ENCODE data around the gene TNFRSF12A. TPM values are rescaled to one million over a fixed set of nuclear protein-coding genes. Genes with fewer than 3 reads are reported as not detected.
A peak's percentile ranks its signal among the peaks of the same experiment; 100 is the strongest.

TNFRSF12A gene
- total RNA-seq, 1 experiment from 2014 or later = 147 TPM

- no peak overlapping the region for H3K9ac ChIP-seq (ENCODE audit: extremely low read depth, insufficient read length, low read length)
Observed at GRCh38 chr16:2981177-2981898, 38.8 kb upstream of the TNFRSF12A start.

More at GRCh38 chr16:2981177-2981898, 38.8 kb upstream of the TNFRSF12A start:
- peak; percentile 75 for DNase-seq
- Histone ChIP-seq H3K27me3 (ENCODE audit: insufficient read depth, low read length) (no peaks in the 10 kb centered on the region), H3T11ph (ENCODE audit: low read length) (no peak overlapping the region), H4K91ac (ENCODE audit: insufficient read length, low read depth, low read length) (no peak overlapping the region), H2AK5ac (ENCODE audit: insufficient read length, low read length) (no peak overlapping the region), H4K5ac (ENCODE audit: insufficient read length, low read depth, low read length) (no peak overlapping the region), H2BK120ac (ENCODE audit: low read depth, low read length, poor library complexity, severe bottlenecking) (no peak overlapping the region), H3K27ac (ENCODE audit: insufficient read length, low read depth, low read length) (no peak overlapping the region), H4K20me1 (ENCODE audit: control insufficient read depth, insufficient read depth, insufficient read length) (no peaks in the 10 kb centered on the region), H4K8ac (replicated peaks; ENCODE audit: insufficient read length, low read depth, low read length) (no peak overlapping the region), H3K4me2 (ENCODE audit: insufficient read depth, insufficient read length, low read length) (peak overlapping the region; percentile 28), H3K23ac (ENCODE audit: insufficient read length, low read depth, low read length) (no peak overlapping the region), H2BK20ac (ENCODE audit: low read depth, low read length, poor library complexity, severe bottlenecking) (no peak overlapping the region), H3K18ac (ENCODE audit: insufficient read length, low read depth, low read length) (no peak overlapping the region), H3K56ac (ENCODE audit: insufficient read length, low read depth, low read length) (no peak overlapping the region), H2BK12ac (ENCODE audit: insufficient read length, low read depth, low read length) (no peak overlapping the region), H3K14ac (ENCODE audit: insufficient read depth, low read length) (no peak overlapping the region), H3K4ac (ENCODE audit: low read depth, low read length) (no peak overlapping the region), H3K9me3 (ENCODE audit: control insufficient read depth, low read depth, low read length) (no peaks in the 10 kb centered on the region), H3K4me1 (ENCODE audit: insufficient read depth, low read length) (no peaks in the 10 kb centered on the region), H3K79me2 (ENCODE audit: insufficient read depth, low read length) (no peaks in the 10 kb centered on the region; the same call in 1 of the 2 replicates), H3K23me2 (ENCODE audit: insufficient read length, low read depth, low read length, poor library complexity, severe bottlenecking) (peaks cover 9% of the 10 kb centered on the region), H2BK5ac (ENCODE audit: insufficient read length, low read length) (no peak overlapping the region), H2BK15ac (ENCODE audit: low read depth, low read length) (no peak overlapping the region), H2AFZ (ENCODE audit: low read length) (no peak overlapping the region), H3K79me1 (ENCODE audit: insufficient read depth, low read depth, low read length, poor library complexity, severe bottlenecking) (no peaks in the 10 kb centered on the region)
- peaks cover 6% of the 10 kb centered on the region for H3K27me3 Mint-ChIP-seq (ENCODE audit: low read depth)
- peak overlapping the region; percentile 87 to 90 for H3K4me3 Mint-ChIP-seq
- WGBS (ENCODE audit: extremely low coverage, insufficient read length, low lambda C conversion rate) = no CpG with 5 or more reads among the region's 33 CpGs
- peaks cover 7 to 20% (median 15%) of the 10 kb centered on the region in 3 experiments; a peak in 6 of 7 replicates for H3K36me3 Mint-ChIP-seq (ENCODE audit: insufficient read depth in 1 of 3, low read depth in 3 of 3)
- peak overlapping the region; percentile 90 to 99 (median 91) for H3K27ac Mint-ChIP-seq
- no peaks in the 10 kb centered on the region for H3K9me3 Mint-ChIP-seq
- TF ChIP-seq, protein P1, sequence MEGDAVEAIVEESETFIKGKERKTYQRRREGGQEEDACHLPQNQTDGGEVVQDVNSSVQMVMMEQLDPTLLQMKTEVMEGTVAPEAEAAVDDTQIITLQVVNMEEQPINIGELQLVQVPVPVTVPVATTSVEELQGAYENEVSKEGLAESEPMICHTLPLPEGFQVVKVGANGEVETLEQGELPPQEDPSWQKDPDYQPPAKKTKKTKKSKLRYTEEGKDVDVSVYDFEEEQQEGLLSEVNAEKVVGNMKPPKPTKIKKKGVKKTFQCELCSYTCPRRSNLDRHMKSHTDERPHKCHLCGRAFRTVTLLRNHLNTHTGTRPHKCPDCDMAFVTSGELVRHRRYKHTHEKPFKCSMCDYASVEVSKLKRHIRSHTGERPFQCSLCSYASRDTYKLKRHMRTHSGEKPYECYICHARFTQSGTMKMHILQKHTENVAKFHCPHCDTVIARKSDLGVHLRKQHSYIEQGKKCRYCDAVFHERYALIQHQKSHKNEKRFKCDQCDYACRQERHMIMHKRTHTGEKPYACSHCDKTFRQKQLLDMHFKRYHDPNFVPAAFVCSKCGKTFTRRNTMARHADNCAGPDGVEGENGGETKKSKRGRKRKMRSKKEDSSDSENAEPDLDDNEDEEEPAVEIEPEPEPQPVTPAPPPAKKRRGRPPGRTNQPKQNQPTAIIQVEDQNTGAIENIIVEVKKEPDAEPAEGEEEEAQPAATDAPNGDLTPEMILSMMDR (conservative IDR thresholded peaks at IDR 0.05) = no peak
- peaks cover 26 to 31% of the 10 kb centered on the region in 2 experiments for H3K4me1 Mint-ChIP-seq

Data from H9 (cell line).